ENCODE results near the gene PIANP. TPM values are rescaled to one million over a fixed set of nuclear protein-coding genes. Genes with fewer than 3 reads are reported as not detected.

PIANP gene
- total and polyA plus RNA-seq, 9 donors: 0.49 to 8.4 (median 5.5) TPM

GRCh38 chr12:6695313-6696045, 5.1 kb downstream of the PIANP start:
- DNase-seq: no peak
- Histone ChIP-seq H3K9me3 (replicated peaks; ENCODE audit: control insufficient read depth, low read depth, low read length) (no peaks in the 10 kb centered on the region), H3K4me3 (ENCODE audit: low read length) (no peak overlapping the region), H3K27me3 (ENCODE audit: control insufficient read depth, insufficient read depth, low read length) (peaks cover 23% of the 10 kb centered on the region), H3K36me3 (ENCODE audit: control insufficient read depth, insufficient read depth, low read length) (no peaks in the 10 kb centered on the region), H3K4me1 (ENCODE audit: control insufficient read depth, insufficient read depth, low read length) (peaks cover 6% of the 10 kb centered on the region), H3K27ac (ENCODE audit: low read length) (no peak overlapping the region)
- WGBS (ENCODE audit: insufficient coverage): 73% methylated on average over 5 of the region's 11 CpGs

DNA sequence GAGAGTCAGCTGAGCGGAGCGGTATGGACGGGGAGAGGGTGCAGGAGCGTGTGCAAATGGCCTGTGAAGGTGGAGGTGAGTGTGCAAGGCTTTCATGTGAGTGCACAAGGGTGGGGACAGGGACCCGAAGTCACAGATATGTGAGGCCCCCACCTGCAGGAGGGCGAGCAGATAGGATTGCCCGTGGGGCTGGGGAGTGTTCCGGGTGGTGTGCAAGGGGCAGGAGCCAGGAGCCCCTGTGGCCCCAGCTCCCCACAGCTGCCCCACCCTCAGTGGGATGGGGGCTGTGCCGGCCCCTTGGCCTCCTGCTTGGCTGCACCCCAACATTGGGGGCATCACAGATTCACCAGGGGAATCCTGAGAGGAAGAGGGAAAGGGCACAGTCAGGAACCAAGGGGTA, 5.9 kb downstream of the PIANP start:
- H3K27me3 ChIP-seq (ENCODE audit: control insufficient read depth, insufficient read depth, low read length): peaks cover 16% of the 10 kb centered on the region
- no peaks in the 10 kb centered on the region for H3K36me3 ChIP-seq (ENCODE audit: control insufficient read depth, insufficient read depth, low read length)
- H3K4me3 ChIP-seq (ENCODE audit: low read length): no peak overlapping the region
- DNase-seq: no peak
- H3K27ac ChIP-seq (ENCODE audit: low read length): no peak overlapping the region
- no peaks in the 10 kb centered on the region for H3K9me3 ChIP-seq (replicated peaks; ENCODE audit: control insufficient read depth, low read depth, low read length)
- H3K4me1 ChIP-seq (ENCODE audit: control insufficient read depth, insufficient read depth, low read length): peaks cover 9% of the 10 kb centered on the region
- WGBS (ENCODE audit: insufficient coverage): 87% methylated on average over 7 of the region's 9 CpGs

DNA sequence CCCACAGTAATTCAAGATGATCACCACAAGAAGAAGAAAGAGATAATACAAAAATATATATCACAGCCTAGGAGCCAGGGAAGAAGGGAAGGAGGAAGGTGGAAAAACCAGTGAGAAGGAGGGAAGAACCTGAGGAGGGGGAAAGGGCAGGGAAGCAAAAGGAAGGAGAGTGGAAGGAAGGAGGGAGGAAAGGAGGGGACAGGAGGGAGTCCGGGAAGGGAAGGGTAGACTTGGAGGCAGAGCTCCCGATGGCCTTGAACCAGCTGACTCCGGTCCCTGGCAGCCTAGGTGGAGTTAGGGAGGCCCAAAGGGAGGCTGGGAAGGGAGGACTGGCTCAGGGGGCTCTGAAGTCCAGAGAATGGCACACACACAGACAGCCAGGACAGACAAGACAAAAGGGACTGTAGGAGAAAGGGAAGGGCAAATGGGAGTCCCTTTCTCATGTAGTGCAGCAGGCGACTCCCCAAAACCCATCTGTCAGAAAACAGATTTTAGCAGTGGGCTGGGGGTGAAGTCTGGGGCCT, 6.7 kb downstream of the PIANP start:
- Histone ChIP-seq H3K36me3 (ENCODE audit: control insufficient read depth, insufficient read depth, low read length) (no peaks in the 10 kb centered on the region), H3K4me3 (ENCODE audit: low read length) (no peak overlapping the region), H3K27me3 (ENCODE audit: control insufficient read depth, insufficient read depth, low read length) (peaks cover 9% of the 10 kb centered on the region), H3K9me3 (replicated peaks; ENCODE audit: control insufficient read depth, low read depth, low read length) (no peaks in the 10 kb centered on the region), H3K27ac (ENCODE audit: low read length) (no peak overlapping the region), H3K4me1 (ENCODE audit: control insufficient read depth, insufficient read depth, low read length) (peaks cover 9% of the 10 kb centered on the region)
- no peak for DNase-seq
- 74% methylated on average over 3 of the region's 4 CpGs for WGBS (ENCODE audit: insufficient coverage)

GRCh38 chr12:6692888-6693287, 7.7 kb downstream of the PIANP start:
- H3K36me3 ChIP-seq (ENCODE audit: control insufficient read depth, insufficient read depth, low read length): no peaks in the 10 kb centered on the region
- peaks cover 2% of the 10 kb centered on the region for H3K27me3 ChIP-seq (ENCODE audit: control insufficient read depth, insufficient read depth, low read length)
- no peaks in the 10 kb centered on the region for H3K9me3 ChIP-seq (replicated peaks; ENCODE audit: control insufficient read depth, low read depth, low read length)
- no peak overlapping the region for H3K27ac ChIP-seq (ENCODE audit: low read length)
- H3K4me1 ChIP-seq (ENCODE audit: control insufficient read depth, insufficient read depth, low read length): peaks cover 14% of the 10 kb centered on the region
- no peak for DNase-seq
- WGBS (ENCODE audit: insufficient coverage): no CpG with 5 or more reads among the region's 2 CpGs
- H3K4me3 ChIP-seq (ENCODE audit: low read length): no peak overlapping the region

GRCh38 chr12:6691473-6691872, 9.1 kb downstream of the PIANP start:
- Histone ChIP-seq H3K4me3 (ENCODE audit: low read length) (no peak overlapping the region), H3K27ac (ENCODE audit: low read length) (no peak overlapping the region), H3K9me3 (replicated peaks; ENCODE audit: control insufficient read depth, low read depth, low read length) (no peaks in the 10 kb centered on the region), H3K27me3 (ENCODE audit: control insufficient read depth, insufficient read depth, low read length) (no peaks in the 10 kb centered on the region), H3K4me1 (ENCODE audit: control insufficient read depth, insufficient read depth, low read length) (peaks cover 19% of the 10 kb centered on the region), H3K36me3 (ENCODE audit: control insufficient read depth, insufficient read depth, low read length) (peaks cover 3% of the 10 kb centered on the region)
- WGBS (ENCODE audit: insufficient coverage): 60% methylated on average over 1 of the region's 4 CpGs
- no peak for DNase-seq

DNA sequence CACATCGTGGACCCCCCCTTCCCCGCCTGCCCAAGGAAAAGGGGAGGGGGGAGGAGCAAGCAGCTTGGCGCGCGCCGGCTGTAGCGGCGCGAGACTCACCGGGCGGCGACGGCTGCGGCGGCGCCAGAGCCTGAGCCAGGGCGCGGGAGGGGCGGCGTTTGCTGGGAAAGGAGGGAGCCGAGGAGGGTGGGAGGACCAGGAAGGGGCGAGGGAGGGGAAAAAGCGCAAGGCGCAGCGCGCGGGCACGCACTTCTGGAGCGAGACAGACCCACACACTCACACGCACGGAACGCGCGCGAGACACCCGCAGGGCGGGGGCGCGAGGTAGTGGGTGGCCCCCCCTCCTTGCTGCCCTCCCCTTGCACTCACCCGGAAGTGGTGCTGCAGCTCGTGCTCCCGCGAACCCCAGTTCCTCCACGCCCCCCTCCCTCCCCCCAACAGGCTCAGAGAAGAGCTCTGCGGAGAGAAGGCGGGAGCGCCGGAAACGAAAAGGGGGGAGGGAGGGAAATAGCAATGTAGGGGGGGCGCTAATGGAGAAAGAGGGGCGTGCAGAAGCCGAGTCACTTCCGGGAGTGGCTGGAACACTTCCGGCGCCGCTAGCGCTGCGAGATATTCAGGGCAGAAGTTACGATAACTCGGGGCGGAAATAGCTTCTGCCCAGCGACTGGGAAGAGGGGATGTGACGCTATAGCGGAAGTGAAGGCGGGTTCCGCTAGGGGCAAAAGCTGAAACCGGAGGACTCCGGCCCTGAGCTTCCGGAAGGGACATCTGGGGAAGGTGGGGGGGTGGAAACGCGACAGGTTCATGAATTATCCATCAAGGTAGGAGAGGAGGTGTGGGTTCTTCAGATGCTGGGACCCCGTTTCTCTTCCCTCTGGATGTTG, 11.4 kb downstream of the PIANP start, which contains the start of gene ZNF384:
Gene ZNF384 (minus strand): TSS at position 377 of the 884 bp plus-strand sequence. CDS start 9,855 bp downstream, outside the sequence.
- no peaks in the 10 kb centered on the region for H3K9me3 ChIP-seq (replicated peaks; ENCODE audit: control insufficient read depth, low read depth, low read length)
- no peaks in the 10 kb centered on the region for H3K27me3 ChIP-seq (ENCODE audit: control insufficient read depth, insufficient read depth, low read length)
- H3K4me3 ChIP-seq (ENCODE audit: low read length): peak within 1 kb of the TSS; percentile 83
- H3K27ac ChIP-seq (ENCODE audit: low read length): peak within 1 kb of the TSS; percentile 98
- peaks cover 3% of the 10 kb centered on the region for H3K36me3 ChIP-seq (ENCODE audit: control insufficient read depth, insufficient read depth, low read length)
- DNase-seq: peak; percentile 100
- H3K4me1 ChIP-seq (ENCODE audit: control insufficient read depth, insufficient read depth, low read length): peaks cover 19% of the 10 kb centered on the region
- WGBS (ENCODE audit: insufficient coverage): 1% methylated on average over 34 of the region's 72 CpGs

DNA sequence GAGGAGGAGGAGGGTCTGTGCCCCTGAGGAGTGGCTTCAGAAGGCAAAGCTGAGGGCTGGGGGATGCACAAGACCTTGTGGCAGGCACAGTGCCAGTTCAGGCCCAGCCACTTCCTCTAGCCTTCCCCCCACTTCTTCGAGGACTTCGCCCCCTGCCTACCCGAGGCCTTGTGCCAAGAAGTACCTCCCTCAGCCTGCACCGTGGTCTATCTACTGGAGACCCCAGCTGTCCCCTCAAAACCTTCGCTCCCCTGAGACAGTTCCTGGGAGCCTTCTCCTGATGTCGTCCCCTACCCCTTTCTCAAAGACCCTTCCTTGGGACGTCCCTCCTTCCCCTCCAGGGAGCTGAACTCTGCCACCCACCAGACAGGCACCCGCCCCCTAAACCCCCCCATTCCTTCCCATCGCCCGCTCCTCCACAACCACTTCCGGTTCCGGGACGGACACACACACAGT, 12.0 kb downstream of the PIANP start:
- H3K4me3 ChIP-seq (ENCODE audit: low read length): peak overlapping the region; percentile 83
- peak overlapping the region; percentile 98 for H3K27ac ChIP-seq (ENCODE audit: low read length)
- H3K4me1 ChIP-seq (ENCODE audit: control insufficient read depth, insufficient read depth, low read length): peaks cover 19% of the 10 kb centered on the region
- peaks cover 4% of the 10 kb centered on the region for H3K36me3 ChIP-seq (ENCODE audit: control insufficient read depth, insufficient read depth, low read length)
- DNase-seq: no peak
- WGBS (ENCODE audit: insufficient coverage): 0% methylated on average over 8 of the region's 13 CpGs
- no peaks in the 10 kb centered on the region for H3K27me3 ChIP-seq (ENCODE audit: control insufficient read depth, insufficient read depth, low read length)
- no peaks in the 10 kb centered on the region for H3K9me3 ChIP-seq (replicated peaks; ENCODE audit: control insufficient read depth, low read depth, low read length)

GRCh38 chr12:6685814-6686213, 14.8 kb downstream of the PIANP start:
- Histone ChIP-seq H3K27me3 (ENCODE audit: control insufficient read depth, insufficient read depth, low read length) (no peaks in the 10 kb centered on the region), H3K27ac (ENCODE audit: low read length) (no peak overlapping the region), H3K4me3 (ENCODE audit: low read length) (no peak overlapping the region), H3K4me1 (ENCODE audit: control insufficient read depth, insufficient read depth, low read length) (peaks cover 19% of the 10 kb centered on the region), H3K36me3 (ENCODE audit: control insufficient read depth, insufficient read depth, low read length) (peaks cover 20% of the 10 kb centered on the region), H3K9me3 (replicated peaks; ENCODE audit: control insufficient read depth, low read depth, low read length) (no peaks in the 10 kb centered on the region)
- DNase-seq: no peak
- no CpG with 5 or more reads among the region's 3 CpGs for WGBS (ENCODE audit: insufficient coverage)

- 80% methylated on average over 2 of the region's 6 CpGs for WGBS (ENCODE audit: insufficient coverage)
- no peak for DNase-seq
- no peak overlapping the region for H3K4me3 ChIP-seq (ENCODE audit: low read length)
- H3K4me1 ChIP-seq (ENCODE audit: control insufficient read depth, insufficient read depth, low read length): peaks cover 12% of the 10 kb centered on the region
- peaks cover 22% of the 10 kb centered on the region for H3K36me3 ChIP-seq (ENCODE audit: control insufficient read depth, insufficient read depth, low read length)
- H3K27ac ChIP-seq (ENCODE audit: low read length): no peak overlapping the region
- no peaks in the 10 kb centered on the region for H3K9me3 ChIP-seq (replicated peaks; ENCODE audit: control insufficient read depth, low read depth, low read length)
- no peaks in the 10 kb centered on the region for H3K27me3 ChIP-seq (ENCODE audit: control insufficient read depth, insufficient read depth, low read length)
Measured at GRCh38 chr12:6684609-6685008, 16.0 kb downstream of the PIANP start.

- no peak overlapping the region for H3K4me3 ChIP-seq (ENCODE audit: low read length)
- DNase-seq: no peak
- H3K36me3 ChIP-seq (ENCODE audit: control insufficient read depth, insufficient read depth, low read length): peaks cover 77% of the 10 kb centered on the region
- no peaks in the 10 kb centered on the region for H3K27me3 ChIP-seq (ENCODE audit: control insufficient read depth, insufficient read depth, low read length)
- WGBS (ENCODE audit: insufficient coverage): 98% methylated on average over 4 of the region's 5 CpGs
- H3K9me3 ChIP-seq (replicated peaks; ENCODE audit: control insufficient read depth, low read depth, low read length): no peaks in the 10 kb centered on the region
- H3K4me1 ChIP-seq (ENCODE audit: control insufficient read depth, insufficient read depth, low read length): no peaks in the 10 kb centered on the region
- no peak overlapping the region for H3K27ac ChIP-seq (ENCODE audit: low read length)
Measured at GRCh38 chr12:6676962-6677361, 23.7 kb downstream of the PIANP start.

All from muscle of leg (tissue), 11 donors.